HepG2 (cell line): ENCODE data around the gene ZFYVE21. TPM values are rescaled to one million over a fixed set of nuclear protein-coding genes. Genes with fewer than 3 reads are reported as not detected.

Experiments used
- ATAC-seq: fragments of 200-7000 bp; cut with Tn5 transposase; 3 replicates; pipeline ENCODE4 v1.9.1; 2020; ENCODE audit warnings: mild to moderate bottlenecking, moderate library complexity
- BruUV-seq: library from RNA; stranded (reverse); fragments of 400-500 nt; replicated peaks from 2 replicates; lab custom pipeline; 2021; lab: Mats Ljungman, UMichigan
- CTCF ChIA-PET: fragments of 300-600 bp; formaldehyde crosslinking; extraction: SDS; loops from one replicate; lab custom pipeline; 2021; ENCODE audit warnings: low total read pairs, inconsistent platforms, low intra/inter-chr PET ratio; lab: Yijun Ruan, JAX
- POLR2A ChIA-PET: fragments of 350-600 bp; sonication (Branson Sonifier 250); formaldehyde crosslinking; loops from one replicate; lab custom pipeline; 2020; ENCODE audit warnings: antibody characterized with exemption, inconsistent platforms; lab: Yijun Ruan, JAX
- DNase-seq: peaks from one replicate; pipeline ENCODE4 v3.0.0-alpha.2; 2015; ENCODE audit warnings: low spot score
- FAIRE-seq: peaks from 3 replicates; lab custom pipeline; 2011; peaks lifted over from hg19 to GRCh38; lab: Jason Lieb, UNC
- H2AFZ ChIP-seq: one replicate; pipeline ENCODE4 v1.6.1; 2011; ENCODE audit warnings: low read length, inconsistent platforms
- H3K27ac ChIP-seq: fragments of 300-600 bp; 3 replicates; pipeline ENCODE4 v1.8.0; 2011; ENCODE audit warnings: mixed run types, mild to moderate bottlenecking, mixed read lengths, low read length, inconsistent platforms; ENCODE audit not compliant: insufficient read depth; ENCODE audit errors: extremely low read length
- H3K27me3 ChIP-seq, 2 experiments: fragments of 200-600 bp in 1 of 2; 2 replicates in 1 of 2; 3 replicates in 1 of 2; pipeline versions ENCODE4 v1.6.0 to v1.8.0; 2011; ENCODE audit warnings: low read length in 2 of 2, mild to moderate bottlenecking in 2 of 2, moderate library complexity in 2 of 2, inconsistent platforms in 1 of 2; ENCODE audit not compliant: insufficient read depth in 2 of 2, control insufficient read depth in 1 of 2
- H3K36me3 ChIP-seq, 2 experiments: fragments of 200-600 bp in 1 of 2; replicated peaks in 1 of 2; 2 replicates in 1 of 2; 3 replicates in 1 of 2; pipeline versions ENCODE4 v1.5.1 to v1.8.0; 2011; ENCODE audit warnings: low read length in 2 of 2, inconsistent platforms in 1 of 2; ENCODE audit not compliant: insufficient read depth in 2 of 2, control insufficient read depth in 1 of 2
- H3K4me1 ChIP-seq: 2 replicates; pipeline ENCODE4 v1.5.1; 2012; ENCODE audit warnings: low read length, inconsistent platforms; ENCODE audit not compliant: insufficient read depth
- H3K4me2 ChIP-seq: 2 replicates; pipeline ENCODE4 v1.6.0; 2011; ENCODE audit warnings: low read depth, low read length, inconsistent platforms
- H3K4me3 ChIP-seq, 3 experiments: fragments of 200-600 bp in 1 of 3; sonication (generic), shearing (Covaris generic) in 1 of 3; replicated peaks in 1 of 3; 2 replicates each; pipeline ENCODE4 v1.5.1; 2011 to 2016; ENCODE audit warnings: low read length in 3 of 3, inconsistent platforms in 2 of 3, low read depth in 2 of 3, mild to moderate bottlenecking in 2 of 3, control low read depth in 1 of 3, mixed read lengths in 1 of 3; ENCODE audit not compliant: insufficient read depth in 1 of 3
- H3K79me2 ChIP-seq: one replicate; pipeline ENCODE4 v1.6.1; 2011; ENCODE audit warnings: low read length, inconsistent platforms; ENCODE audit not compliant: insufficient read depth
- H3K9ac ChIP-seq: 2 replicates; pipeline ENCODE4 v1.6.0; 2011; ENCODE audit warnings: mild to moderate bottlenecking, low read depth, low read length, inconsistent platforms; ENCODE audit not compliant: insufficient read depth
- H3K9me3 ChIP-seq: 2 replicates; pipeline ENCODE4 v1.5.1; 2012; ENCODE audit warnings: mild to moderate bottlenecking, low read length
- H4K20me1 ChIP-seq: 2 replicates; pipeline ENCODE4 v1.6.0; 2011; ENCODE audit warnings: inconsistent platforms, mild to moderate bottlenecking, low read length, moderate library complexity; ENCODE audit not compliant: insufficient read depth
- TBX3 ChIP-seq: fragments of 450-650 bp; IDR thresholded peaks from 2 replicates; pipeline ENCODE4 v1.6.1; 2017; ENCODE audit warnings: antibody characterized with exemption, mild to moderate bottlenecking, inconsistent platforms, borderline replicate concordance
- ZBTB7B ChIP-seq: sonication (generic); formaldehyde crosslinking; IDR thresholded peaks from 2 replicates; pipeline ENCODE4 v1.4.0; 2020; ENCODE audit warnings: missing genetic modification reagents
- ZNF557 ChIP-seq: sonication (generic); formaldehyde crosslinking; IDR thresholded peaks from 2 replicates; pipeline ENCODE4 v1.4.0; 2020; ENCODE audit warnings: missing genetic modification reagents
- WGBS: methylation state at CpG from one replicate; pipeline ENCODE4 v1.1.6; 2017; ENCODE audit warnings: low lambda C conversion rate; 5-methylcytosine and 5-hydroxymethylcytosine counted together
- in situ Hi-C: cut with HindIII; loops from 2 replicates; pipeline ENCODE4 v1.10.0; 2017; ENCODE audit warnings: low pct_unique_long_range_greater_than_20kb; ENCODE audit not compliant: extremely low pct_ligation_motif_present
- intact Hi-C: fragments of 100-400 bp; cut with micrococcal nuclease; formaldehyde crosslinking; loops from one replicate; pipeline ENCODE4 v1.10.0; 2022; ENCODE audit not compliant: unreplicated experiment
- polyA plus RNA-seq, 8 experiments: library from polyadenylated mRNA; depleted of rRNA in 3 of 8; stranded (reverse) in 7 of 8; unstranded in 1 of 8; fragments of >200 nt; fragmentation: Illumina TruSeq in 4 of 8; extraction: Trizol in 4 of 8; gene quantifications; 2 replicates each; pipeline versions ENCODE4 v1.2.1 to v1.2.3, GENCODE V29; 2011 to 2016; ENCODE audit warnings: low read depth in 4 of 8, missing spikeins in 1 of 8, mixed read lengths in 1 of 8; ENCODE audit not compliant: insufficient read depth in 1 of 8
- total RNA-seq, 5 experiments: library from RNA; depleted of rRNA; stranded (reverse); fragments of >200 nt; fragmentation: Illumina TruSeq; extraction: Trizol; gene quantifications; 2 replicates each; pipeline ENCODE4 v1.2.3, GENCODE V29; 2016; ENCODE audit warnings: low read depth in 1 of 5
- TF ChIP-seq, protein P1 (sequence below): sonication (generic); formaldehyde crosslinking; IDR thresholded peaks from 2 replicates; pipeline ENCODE4 v1.5.0; 2020; ENCODE audit warnings: mild to moderate bottlenecking, missing genetic modification reagents, borderline replicate concordance
- TF ChIP-seq, protein P2 (sequence below): sonication (generic); formaldehyde crosslinking; IDR thresholded peaks from 2 replicates; pipeline ENCODE4 v1.4.0; 2020; ENCODE audit warnings: mild to moderate bottlenecking, missing genetic modification reagents
- TF ChIP-seq, protein P3 (sequence below): sonication (generic); formaldehyde crosslinking; IDR thresholded peaks from 2 replicates; pipeline ENCODE4 v1.4.0; 2020; ENCODE audit warnings: missing genetic modification reagents

The ZFYVE21 gene
- total and polyA plus RNA-seq, 2 of the 13 experiments (the other 11 are each of a cell fraction or from before 2014, with no cell fraction given), result 34.3 to 34.4 TPM

DNA sequence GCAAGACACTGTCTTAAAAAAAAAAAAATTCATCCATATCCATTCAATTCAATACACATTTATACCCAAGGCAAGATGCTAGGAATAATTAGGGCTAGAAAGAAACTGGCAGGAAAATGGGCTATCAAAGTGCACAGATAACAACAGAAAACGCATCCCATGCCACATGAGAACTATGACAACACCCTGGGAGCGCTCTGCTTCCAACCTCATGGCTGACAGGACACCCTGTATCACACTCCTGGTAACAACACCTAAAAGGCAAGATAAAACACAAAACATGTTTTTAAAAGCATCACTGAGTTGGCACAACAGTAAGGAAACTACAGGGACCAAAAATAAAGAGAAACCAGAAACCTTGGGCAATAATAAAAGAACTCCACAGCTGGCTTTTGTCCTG lies 54.9 kb downstream of the ZFYVE21 start:
- DNase-seq (no peak), FAIRE-seq (no peak), ATAC-seq (no peak)
- Histone ChIP-seq H3K27me3 (no peaks in the 10 kb centered on the region), H3K4me2 (no peak overlapping the region), H3K79me2 (no peaks in the 10 kb centered on the region), H3K4me3 (no peak overlapping the region), H3K36me3 (0 out of 5 replicates have a peak, but pooled peaks cover 0 to 6% of the 10 kb centered on the region in 2 experiments), H3K4me1 (no peaks in the 10 kb centered on the region), H3K9ac (no peak overlapping the region), H2AFZ (no peak overlapping the region), H3K9me3 (no peaks in the 10 kb centered on the region), H4K20me1 (no peaks in the 10 kb centered on the region), H3K27ac (no peak overlapping the region)
- POLR2A ChIA-PET, result no interaction called here
- intact Hi-C loops (no loop called here), in situ Hi-C loops (no loop called here)
- 96% methylated on average over 2 of the region's 2 CpGs for WGBS
- TF ChIP-seq, protein P1, sequence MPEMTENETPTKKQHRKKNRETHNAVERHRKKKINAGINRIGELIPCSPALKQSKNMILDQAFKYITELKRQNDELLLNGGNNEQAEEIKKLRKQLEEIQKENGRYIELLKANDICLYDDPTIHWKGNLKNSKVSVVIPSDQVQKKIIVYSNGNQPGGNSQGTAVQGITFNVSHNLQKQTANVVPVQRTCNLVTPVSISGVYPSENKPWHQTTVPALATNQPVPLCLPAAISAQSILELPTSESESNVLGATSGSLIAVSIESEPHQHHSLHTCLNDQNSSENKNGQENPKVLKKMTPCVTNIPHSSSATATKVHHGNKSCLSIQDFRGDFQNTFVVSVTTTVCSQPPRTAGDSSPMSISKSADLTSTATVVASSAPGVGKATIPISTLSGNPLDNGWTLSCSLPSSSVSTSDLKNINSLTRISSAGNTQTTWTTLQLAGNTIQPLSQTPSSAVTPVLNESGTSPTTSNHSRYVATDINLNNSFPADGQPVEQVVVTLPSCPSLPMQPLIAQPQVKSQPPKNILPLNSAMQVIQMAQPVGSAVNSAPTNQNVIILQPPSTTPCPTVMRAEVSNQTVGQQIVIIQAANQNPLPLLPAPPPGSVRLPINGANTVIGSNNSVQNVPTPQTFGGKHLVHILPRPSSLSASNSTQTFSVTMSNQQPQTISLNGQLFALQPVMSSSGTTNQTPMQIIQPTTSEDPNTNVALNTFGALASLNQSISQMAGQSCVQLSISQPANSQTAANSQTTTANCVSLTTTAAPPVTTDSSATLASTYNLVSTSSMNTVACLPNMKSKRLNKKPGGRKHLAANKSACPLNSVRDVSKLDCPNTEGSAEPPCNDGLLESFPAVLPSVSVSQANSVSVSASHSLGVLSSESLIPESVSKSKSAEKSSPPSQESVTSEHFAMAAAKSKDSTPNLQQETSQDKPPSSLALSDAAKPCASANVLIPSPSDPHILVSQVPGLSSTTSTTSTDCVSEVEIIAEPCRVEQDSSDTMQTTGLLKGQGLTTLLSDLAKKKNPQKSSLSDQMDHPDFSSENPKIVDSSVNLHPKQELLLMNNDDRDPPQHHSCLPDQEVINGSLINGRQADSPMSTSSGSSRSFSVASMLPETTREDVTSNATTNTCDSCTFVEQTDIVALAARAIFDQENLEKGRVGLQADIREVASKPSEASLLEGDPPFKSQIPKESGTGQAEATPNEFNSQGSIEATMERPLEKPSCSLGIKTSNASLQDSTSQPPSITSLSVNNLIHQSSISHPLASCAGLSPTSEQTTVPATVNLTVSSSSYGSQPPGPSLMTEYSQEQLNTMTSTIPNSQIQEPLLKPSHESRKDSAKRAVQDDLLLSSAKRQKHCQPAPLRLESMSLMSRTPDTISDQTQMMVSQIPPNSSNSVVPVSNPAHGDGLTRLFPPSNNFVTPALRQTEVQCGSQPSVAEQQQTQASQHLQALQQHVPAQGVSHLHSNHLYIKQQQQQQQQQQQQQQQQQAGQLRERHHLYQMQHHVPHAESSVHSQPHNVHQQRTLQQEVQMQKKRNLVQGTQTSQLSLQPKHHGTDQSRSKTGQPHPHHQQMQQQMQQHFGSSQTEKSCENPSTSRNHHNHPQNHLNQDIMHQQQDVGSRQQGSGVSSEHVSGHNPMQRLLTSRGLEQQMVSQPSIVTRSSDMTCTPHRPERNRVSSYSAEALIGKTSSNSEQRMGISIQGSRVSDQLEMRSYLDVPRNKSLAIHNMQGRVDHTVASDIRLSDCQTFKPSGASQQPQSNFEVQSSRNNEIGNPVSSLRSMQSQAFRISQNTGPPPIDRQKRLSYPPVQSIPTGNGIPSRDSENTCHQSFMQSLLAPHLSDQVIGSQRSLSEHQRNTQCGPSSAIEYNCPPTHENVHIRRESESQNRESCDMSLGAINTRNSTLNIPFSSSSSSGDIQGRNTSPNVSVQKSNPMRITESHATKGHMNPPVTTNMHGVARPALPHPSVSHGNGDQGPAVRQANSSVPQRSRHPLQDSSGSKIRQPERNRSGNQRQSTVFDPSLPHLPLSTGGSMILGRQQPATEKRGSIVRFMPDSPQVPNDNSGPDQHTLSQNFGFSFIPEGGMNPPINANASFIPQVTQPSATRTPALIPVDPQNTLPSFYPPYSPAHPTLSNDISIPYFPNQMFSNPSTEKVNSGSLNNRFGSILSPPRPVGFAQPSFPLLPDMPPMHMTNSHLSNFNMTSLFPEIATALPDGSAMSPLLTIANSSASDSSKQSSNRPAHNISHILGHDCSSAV (CRISPR knock-in tag), result no peak
- TF ChIP-seq, protein P2, sequence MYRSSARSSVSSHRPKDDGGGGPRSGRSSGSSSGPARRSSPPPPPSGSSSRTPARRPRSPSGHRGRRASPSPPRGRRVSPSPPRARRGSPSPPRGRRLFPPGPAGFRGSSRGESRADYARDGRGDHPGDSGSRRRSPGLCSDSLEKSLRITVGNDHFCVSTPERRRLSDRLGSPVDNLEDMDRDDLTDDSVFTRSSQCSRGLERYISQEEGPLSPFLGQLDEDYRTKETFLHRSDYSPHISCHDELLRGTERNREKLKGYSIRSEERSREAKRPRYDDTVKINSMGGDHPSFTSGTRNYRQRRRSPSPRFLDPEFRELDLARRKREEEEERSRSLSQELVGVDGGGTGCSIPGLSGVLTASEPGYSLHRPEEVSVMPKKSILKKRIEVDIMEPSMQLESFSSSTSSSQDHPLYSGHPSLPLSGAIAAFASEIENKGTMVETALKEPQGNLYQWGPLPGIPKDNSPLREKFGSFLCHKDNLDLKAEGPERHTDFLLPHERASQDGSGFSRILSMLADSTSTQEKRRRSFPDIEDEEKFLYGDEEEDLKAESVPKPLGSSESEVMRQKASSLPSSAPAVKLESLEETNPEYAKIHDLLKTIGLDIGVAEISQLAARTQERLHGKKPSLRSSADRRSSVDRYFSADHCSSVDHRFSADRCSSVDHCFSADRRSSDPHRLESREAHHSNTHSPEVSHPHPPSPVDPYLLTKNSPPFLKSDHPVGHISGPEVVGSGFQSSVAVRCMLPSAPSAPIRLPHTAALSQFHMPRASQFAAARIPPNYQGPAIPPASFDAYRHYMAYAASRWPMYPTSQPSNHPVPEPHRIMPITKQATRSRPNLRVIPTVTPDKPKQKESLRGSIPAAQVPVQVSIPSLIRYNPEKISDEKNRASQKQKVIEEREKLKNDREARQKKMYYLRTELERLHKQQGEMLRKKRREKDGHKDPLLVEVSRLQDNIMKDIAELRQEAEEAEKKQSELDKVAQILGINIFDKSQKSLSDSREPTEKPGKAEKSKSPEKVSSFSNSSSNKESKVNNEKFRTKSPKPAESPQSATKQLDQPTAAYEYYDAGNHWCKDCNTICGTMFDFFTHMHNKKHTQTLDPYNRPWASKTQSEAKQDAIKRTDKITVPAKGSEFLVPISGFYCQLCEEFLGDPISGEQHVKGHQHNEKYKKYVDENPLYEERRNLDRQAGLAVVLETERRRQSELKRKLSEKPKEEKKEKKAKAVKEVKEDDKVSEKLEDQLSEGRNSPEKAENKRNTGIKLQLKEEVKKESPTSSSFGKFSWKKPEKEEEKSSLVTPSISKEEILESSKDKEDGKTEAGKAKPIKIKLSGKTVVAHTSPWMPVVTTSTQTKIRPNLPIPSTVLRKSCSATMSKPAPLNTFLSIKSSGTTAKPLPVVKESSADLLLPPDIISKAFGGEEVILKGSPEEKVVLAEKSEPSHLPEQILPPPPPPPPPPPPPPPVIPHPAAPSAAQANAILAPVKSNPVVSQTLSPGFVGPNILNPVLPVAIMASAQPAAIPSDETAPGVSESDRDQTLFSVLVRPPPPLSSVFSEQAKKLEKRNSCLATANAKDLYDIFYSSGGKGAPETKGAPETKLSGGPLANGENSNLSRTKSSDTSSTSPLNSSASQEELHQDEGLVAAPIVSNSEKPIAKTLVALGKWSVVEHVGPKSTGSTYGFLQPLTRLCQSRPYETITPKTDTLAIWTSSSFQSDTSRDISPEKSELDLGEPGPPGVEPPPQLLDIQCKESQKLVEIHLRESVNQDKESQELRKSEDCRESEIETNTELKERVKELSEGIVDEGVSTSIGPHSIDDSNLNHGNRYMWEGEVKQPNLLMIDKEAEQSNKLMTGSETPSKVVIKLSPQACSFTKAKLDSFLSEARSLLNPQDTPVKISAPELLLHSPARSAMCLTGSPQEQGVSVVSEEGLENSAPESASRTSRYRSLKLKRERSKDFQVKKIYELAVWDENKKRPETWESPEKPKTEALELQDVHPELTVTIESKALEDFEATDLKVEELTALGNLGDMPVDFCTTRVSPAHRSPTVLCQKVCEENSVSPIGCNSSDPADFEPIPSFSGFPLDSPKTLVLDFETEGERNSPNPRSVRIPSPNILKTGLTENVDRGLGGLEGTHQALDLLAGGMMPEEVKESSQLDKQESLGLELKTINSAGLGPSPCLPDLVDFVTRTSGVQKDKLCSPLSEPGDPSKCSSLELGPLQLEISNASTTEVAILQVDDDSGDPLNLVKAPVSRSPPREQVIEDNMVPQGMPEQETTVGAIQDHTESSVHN (CRISPR knock-in tag), result no peak
- no peak for TF ChIP-seq ZBTB7B (CRISPR knock-in tag)
- no peak for TF ChIP-seq ZNF557 (CRISPR knock-in tag)
- TF ChIP-seq, protein P3, sequence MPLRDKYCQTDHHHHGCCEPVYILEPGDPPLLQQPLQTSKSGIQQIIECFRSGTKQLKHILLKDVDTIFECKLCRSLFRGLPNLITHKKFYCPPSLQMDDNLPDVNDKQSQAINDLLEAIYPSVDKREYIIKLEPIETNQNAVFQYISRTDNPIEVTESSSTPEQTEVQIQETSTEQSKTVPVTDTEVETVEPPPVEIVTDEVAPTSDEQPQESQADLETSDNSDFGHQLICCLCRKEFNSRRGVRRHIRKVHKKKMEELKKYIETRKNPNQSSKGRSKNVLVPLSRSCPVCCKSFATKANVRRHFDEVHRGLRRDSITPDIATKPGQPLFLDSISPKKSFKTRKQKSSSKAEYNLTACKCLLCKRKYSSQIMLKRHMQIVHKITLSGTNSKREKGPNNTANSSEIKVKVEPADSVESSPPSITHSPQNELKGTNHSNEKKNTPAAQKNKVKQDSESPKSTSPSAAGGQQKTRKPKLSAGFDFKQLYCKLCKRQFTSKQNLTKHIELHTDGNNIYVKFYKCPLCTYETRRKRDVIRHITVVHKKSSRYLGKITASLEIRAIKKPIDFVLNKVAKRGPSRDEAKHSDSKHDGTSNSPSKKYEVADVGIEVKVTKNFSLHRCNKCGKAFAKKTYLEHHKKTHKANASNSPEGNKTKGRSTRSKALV (CRISPR knock-in tag), result no peak
- no peak for TF ChIP-seq TBX3
- CTCF ChIA-PET, result no interaction called here
- BruUV-seq, result no TSS peak
